AG08396 (cell line): ENCODE data around the gene SLC22A23.

ENCODE experiments used
- DNase-seq: peaks from one replicate; pipeline ENCODE4 v3.0.0; 2012; ENCODE audit warnings: low spot score, mixed read lengths

Gene SLC22A23

DNA sequence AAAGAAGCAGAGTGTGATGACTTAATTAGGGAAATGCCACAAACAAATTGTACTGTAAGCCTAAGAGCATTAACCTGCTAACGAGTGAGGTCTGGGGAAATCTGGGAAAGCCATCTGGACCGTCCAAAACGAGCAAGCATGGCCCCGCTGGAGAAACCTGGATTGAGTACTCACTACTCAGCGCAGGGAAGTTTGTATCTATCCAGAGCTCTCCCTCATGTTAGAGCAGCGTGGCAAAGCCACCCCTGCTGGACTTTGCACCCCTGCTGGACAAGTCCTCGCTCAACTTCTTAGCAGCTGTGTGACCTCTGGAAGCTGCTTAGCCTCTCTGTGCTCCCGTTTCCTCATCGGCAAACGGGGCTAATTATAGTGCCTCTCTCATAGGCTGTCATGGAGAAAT is 160.8 kb downstream of the SLC22A23 start:
- no peak for DNase-seq

DNA sequence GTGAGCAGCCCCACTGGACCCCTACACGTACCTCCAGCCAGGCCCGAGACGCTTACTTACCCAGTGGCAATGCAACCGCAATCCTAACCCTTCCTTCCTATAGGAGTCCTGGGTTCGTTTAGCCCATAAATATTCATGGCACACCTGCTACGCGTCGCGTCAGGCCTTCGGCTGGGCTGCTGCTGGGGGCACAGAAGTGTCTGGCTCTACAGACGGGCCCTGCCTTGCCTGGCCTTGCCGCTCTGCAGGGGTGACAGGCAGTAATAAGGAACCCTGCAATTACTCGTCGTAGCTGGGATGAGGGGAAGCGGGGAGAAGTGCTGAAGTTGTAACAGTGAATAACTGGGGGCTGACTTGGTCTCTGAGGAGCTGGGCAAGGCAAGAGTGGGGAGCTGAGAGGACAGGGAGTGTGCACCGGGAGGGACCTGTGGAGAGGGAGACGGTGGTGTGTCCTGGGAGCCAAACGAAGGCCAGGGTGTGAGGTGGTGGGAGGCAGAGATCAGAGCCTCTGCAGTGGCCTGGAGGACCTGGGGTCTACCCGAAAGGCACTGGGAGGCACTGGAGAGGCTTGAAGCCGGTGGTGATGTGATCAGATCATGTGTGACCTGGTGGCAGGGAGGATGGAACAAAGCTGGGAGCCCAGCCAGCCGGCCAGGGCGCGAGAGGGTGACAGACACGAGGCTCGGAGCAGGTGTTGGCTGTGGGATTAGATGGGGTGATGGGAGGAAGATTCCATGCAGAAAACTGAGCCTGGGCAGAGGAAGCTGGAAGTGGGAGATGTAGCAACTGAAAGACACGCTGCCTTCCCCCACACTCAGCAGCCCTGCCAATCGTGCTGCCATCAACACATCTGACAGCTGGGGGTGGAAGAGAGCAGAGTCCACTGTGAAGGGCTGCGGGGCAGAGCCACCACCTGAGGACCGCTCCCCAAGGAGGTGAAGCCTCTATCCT is 161.7 kb downstream of the SLC22A23 start:
- DNase-seq = no peak

DNA sequence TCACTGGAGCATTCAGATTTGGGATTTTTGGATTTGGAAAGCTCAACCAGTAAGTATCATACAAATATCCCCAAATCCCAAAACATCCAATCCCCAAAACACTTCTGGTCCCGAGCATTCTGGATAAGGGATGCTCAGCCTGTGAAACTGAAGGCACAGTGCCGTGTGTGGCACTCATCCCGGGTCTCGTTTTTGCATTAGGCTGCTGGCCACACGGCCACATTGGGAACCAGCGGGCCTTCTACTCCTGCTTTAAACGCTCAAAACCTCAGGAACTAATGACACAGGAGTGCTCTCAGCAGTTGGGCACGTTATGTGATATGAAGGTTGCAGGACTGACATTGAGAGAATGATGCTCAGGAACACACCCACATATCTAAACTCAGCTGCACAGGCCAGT is 162.5 kb downstream of the SLC22A23 start:
- no peak for DNase-seq

DNA sequence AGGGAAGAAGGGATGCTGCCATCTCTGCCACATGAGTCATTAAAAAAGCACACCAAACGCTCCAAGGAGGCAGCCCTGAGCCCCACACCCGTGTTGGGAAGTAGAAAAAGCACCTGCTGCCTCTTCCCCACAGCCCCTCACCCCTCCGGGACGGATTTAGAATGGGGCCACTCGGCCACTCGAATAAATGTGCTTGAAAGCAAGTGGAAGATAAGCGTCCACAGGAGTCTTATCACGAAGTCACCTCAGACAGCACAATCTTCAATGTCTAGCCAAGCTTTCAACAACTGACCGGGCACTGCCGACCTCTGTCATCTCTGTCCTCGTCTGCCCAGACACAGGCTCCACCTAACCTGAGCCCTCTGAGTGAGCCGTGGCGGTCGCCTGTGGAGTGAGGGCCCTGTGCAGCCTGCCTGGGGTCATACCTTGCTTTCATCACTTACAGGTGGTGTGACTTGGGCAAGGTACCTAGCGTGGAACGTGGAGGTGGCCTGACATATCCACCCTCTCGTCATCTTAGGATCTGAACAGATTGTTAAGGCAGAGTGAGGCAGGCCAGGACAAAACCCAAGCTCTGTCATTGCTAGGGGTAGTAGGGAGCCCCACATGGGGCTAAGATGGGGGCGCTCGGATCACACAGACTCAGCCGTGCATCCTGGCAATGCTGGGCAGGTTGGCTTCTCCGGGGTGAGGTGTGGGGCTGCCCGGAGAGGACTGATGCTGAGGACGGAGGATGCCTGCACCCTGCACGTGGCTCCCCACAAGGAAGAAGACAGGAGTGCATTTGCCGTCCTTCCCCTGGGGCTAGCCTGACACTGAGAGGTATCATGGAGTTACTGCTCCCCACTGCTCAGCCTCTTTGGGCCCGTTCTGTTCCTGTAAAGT is 163.3 kb downstream of the SLC22A23 start:
- no peak for DNase-seq

DNA sequence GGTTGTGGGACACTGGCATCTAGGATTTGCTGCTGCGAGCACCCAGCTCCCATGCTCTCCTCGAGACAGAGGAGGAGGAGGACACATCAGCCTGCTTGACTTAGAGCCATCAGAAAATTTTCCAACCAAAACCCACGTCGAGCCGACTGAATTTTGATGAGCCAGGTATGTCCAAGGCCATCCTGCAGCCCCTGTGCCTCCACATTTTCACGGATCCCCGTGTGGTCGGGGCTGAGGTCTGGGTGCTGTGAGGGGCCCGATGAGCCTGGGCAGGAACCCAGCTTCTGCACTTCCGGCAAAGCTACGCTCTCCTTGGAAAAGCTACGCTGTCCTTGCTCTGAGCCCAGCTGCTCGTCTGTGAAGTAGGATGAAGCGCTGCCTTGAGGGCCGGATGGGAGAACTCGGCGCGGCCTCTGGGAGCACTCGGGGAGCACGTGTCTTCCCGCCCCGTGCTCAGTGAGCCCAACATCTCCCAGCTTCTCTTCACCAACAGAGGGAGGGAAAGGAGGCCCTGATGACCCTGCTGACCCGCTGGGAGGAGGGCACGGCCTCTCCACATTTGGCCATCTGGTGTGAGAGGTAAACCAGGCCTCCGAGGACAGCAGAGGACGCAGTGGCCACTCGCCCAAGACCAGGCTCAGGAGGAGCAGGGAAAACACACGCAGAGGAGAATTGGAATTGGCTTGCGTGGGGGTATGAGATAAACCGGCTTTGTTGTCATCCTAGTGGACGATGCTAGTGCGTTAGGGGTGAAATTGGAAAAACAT is 164.2 kb downstream of the SLC22A23 start:
- DNase-seq = no peak

DNA sequence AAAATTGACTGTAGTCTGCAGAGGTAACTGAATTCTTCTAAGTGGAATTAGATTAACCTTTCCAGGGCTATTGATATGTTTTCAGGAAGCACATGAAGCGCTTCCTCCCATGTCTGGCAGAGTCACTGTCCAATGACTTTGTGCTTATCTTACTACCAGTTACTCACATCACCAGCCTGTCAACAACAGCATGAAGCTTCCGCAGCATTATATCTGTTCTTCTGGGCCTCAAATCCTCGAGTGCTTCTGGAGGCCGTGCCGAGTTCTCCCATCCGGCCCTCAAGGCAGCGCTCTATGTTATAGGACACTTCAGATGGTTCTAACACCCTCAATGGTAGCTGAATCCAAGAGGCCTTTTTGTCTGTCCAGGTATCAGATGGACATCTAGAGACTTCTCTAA is 164.9 kb downstream of the SLC22A23 start:
- no peak for DNase-seq

DNA sequence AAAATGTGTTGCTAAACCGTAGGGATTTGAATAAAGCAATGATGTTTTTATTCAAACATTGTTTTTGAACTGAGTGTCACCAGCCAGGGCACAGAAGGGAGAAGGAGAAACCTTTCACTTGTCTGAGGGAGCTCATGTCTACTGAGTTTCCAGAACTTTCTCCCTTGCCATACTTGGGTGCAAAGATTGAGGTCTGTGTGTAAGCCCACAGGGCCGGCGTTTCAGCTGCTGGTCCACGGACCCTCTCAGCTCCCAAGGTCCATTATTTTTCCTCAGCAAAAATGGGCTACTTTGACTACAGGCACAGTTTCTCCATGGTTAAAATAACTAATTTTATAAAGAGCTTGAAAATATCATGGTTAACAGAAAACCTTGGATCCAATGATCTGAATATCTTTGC is 165.5 kb downstream of the SLC22A23 start:
- no peak for DNase-seq

DNA sequence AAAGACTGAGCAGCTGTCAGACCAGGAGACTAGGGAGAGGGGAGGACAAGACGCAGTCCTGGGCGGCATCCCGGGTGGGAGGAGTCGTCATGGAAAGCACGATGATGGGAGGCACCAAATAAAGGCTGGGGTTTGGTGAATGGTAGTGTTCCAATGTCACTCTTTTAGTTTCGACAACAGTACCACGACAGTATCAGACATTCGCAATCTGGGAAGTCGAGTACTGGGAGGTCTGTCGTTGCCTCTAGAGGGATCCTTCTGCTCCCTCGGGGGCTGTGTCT is 166.0 kb downstream of the SLC22A23 start:
- DNase-seq = no peak

DNA sequence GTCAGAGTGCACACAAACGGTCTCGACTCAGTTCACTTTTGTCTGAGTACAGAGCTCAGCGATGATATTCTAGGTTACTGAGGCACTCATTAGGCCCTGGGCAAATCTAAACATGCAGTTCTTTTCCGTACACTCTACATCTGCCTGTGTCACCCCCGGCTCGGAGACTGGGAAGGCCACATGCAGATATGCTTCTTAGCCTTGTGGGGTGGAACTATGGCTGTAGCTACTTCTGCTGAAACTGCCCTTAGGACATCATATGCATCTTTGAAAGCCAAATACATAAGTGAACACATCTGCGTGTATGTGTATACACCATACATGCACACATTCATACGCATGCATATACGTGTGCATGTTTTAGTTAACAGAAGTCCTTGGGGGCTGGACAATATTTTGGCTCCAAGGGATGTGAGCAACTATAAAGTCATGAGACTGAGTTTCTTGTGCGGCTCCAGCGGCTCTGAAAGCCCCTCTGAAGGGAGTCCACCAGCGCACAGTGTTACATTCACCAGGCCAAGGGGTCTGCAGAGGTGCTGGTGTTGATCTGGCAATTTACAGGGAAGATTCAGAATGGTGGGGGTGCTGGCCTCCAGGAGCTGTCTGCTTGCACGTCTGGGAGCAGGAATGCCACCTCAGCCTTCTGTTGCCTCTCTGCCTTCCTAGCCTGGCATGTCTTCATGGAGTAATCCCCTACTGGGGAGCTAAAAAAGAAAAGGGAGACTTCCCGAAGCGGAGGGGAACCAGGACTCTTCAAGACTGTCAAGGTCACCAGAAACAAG is 166.5 kb downstream of the SLC22A23 start:
- no peak for DNase-seq

DNA sequence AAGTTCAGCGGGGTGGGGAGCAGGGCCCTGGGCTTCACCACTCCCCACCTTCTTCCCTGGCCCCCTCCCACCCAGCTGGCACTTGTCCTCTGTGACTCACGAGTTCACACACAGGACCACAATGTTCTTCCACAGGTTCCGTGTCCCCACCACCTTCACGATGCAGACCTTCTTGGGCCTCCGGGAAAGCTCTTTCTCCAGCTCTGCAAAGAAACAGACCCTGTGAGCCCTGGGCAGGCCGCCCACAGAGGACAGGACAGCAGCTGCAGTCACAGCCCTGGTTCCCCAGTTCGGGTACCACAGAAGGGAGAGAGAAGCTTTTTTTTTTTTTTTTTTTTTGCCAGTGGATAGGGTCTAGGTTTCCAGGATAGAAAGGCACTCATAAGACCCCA is 167.2 kb downstream of the SLC22A23 start:
- DNase-seq = no peak

DNA sequence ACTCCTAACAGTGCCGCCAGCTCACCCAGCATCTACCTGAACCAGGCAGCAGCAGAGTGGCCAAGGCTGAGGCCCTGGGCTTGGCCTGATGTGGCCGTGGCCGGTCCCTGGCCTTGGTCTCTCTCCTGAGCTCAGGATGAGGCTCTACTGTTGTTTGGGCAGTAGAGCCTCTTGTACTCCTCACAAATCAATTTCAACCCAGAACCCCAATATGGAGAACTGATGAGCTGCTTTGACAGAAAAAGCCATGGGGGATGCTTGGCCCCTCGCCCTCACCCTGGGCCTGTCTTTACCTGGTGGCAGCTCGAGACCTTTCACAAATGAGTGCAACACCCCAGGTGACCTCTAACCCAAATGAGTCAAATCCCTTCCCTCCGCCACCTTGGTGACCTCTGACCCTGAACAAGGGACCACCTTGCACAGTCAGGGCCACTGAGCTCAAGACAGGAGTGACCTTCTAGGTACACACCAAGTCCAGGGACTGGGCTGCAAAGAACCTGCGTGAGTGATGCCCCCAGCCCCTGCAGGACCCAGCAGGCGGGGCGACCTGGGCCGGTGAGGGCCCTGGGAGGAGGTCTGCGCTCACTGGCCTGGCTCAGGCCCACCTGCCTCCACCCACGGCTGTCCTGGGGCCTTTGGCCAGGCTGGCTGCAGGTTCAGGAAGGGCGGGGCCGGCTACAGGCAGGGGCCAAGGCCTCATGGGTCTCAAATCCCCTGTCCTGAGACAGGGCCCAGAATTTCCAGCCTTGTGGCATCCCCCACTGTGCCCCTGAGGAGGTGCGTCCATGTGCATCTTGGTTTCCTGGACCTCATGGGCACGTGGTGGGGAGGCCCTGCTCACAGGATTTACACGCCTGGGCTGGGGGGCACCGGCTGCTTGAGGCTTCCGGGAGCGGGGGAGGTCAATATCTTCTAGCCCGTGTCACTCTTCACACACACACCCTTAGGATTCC is 167.9 kb downstream of the SLC22A23 start:
- DNase-seq = no peak

DNA sequence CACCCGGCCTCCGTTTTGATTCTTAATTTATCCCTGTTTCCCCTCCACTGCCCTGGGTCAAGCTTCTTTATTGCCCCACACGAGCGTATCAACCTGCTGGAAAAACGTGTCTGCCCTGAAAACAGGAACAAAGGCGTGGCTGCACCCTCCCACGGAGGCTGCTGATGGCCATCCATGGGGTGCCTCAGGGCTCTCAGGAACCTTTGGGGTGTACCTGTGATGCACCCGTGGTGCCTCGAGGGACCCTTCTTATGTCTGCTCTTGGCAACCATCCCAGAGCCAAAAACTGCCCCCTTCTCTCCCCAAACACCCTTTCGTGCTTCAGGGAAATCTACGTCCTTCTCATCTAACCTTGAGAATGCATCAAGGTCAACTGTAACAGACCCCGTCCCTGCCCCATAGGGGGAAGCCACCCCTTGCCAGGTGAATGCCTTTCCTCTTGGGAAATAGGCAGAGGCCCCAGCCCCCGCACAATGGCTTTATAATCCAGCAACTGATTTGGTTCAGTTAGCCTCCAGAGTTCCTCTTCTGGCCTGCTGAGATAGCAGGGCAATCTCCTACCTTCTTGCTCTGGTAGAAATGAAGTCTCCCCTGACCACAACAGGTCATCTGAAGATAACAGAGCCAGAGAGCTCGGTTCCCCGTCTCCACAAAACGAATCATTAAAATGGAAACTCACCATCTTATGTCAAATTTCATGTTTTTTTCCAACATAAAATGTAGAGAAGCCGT is 168.7 kb downstream of the SLC22A23 start:
- DNase-seq = no peak

DNA sequence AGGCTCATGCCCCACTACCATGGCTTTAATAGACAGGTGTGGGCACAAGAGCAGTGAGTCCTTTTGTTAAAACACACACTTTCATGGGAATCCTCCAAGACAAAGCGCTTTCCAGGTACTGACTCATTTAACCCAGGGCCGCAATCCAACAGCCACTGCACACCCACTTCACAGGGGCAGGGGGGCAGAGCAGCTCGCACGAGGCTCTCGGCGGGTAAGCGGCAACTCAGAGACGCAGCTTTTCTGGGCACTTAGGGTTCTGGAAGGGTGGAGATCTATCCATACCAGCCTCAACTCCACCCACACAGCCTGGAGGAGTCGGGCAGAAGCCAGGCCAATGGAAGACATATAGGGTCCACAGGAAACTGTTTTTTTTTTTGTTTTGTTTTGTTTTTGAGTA is 169.5 kb downstream of the SLC22A23 start:
- no peak for DNase-seq

DNA sequence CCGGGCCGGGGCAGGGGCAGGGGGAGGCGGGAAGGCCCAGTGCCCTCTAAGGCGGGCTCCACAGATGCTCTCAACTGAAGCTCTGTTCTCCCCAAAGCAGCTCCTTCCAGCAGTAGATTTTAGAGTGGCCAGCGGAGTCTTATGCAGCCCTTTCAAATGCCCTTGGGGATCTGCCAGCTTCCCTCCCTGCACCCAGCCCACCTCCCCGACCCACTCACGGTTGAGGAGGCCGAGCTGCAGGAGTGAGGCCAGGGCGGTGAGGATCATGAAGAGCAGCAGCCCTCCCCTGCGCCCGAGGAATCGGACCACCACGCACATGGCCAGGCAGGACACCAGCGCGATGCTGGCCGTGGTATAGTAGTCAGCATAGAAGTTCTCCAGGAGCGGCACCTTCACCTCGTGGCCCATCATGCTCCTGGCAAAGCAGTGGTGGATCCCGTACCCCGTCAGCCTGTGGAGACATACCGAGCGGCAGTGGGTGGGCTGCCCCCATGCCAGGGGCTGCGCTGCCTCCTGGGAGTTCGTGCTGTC is 170.1 kb downstream of the SLC22A23 start:
- DNase-seq = no peak

DNA sequence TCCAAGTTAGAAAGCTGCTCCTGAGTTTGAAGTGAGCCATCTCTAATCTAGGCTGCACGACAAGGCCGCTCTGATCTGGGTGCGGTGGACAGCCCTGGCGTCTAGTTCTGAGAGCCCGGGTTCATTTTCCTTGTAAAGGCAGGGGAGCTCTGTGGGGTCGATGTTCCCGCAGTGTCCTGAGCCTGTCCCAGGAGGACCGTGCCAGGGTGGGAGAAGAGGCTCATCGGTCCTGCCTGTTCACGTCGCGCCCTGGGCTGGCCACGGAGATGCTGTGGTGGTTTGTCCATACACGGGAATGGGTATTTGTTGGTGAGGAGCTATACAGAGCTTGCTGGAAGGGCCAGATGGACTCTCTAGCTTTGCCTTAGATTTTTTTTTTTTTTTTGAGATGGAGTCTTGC is 171.1 kb downstream of the SLC22A23 start:
- no peak for DNase-seq

DNA sequence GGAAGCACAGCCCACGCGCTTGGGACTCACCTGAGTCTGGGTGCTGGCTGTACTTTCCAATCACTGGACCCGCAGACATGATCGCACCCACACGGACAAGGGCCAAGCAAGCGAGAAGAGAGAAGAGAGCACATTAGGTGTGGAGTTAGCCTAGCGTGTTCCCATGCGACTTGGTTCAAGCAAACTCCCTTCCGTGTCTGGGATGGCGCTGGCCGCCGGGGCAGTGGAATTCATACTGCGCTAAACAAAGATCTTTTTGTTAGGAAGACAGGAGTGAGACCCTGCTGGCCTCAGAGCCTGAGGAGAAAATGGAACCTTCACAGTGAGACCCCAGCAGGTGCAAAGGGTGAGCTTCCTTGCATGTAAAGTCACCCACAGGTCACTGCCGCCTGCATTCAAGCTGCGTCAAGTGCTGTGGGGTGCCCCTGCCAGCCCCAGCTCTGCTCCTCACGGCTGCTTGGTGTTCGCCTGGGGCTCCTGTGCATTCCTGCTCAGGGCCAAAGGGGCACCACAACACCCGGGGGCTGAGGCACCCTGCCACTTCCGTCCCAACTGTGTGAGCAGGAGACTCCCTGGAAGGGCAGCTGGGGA is 171.7 kb downstream of the SLC22A23 start:
- no peak for DNase-seq

DNA sequence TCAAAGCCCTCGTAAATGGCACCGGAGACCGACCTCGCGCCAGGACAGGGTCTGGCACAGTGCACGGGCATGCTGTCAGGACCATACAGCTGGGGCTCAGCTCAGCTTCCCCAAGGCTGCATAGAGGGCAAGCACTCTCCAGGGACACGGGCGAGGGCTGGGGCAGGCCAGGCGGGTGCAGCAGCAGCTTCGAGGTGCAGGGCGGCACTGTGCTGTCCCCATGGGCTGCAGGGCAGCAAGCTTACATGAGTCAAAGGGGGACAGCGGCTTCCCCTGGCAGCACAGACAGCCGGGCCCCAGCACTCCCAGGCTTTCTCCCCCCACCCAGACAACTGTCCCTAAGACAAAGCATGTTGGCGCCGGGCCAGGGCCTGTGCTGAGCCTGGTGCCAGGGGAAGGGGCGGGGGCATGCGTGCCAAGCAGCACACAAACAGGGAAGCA is 172.4 kb downstream of the SLC22A23 start:
- no peak for DNase-seq

DNA sequence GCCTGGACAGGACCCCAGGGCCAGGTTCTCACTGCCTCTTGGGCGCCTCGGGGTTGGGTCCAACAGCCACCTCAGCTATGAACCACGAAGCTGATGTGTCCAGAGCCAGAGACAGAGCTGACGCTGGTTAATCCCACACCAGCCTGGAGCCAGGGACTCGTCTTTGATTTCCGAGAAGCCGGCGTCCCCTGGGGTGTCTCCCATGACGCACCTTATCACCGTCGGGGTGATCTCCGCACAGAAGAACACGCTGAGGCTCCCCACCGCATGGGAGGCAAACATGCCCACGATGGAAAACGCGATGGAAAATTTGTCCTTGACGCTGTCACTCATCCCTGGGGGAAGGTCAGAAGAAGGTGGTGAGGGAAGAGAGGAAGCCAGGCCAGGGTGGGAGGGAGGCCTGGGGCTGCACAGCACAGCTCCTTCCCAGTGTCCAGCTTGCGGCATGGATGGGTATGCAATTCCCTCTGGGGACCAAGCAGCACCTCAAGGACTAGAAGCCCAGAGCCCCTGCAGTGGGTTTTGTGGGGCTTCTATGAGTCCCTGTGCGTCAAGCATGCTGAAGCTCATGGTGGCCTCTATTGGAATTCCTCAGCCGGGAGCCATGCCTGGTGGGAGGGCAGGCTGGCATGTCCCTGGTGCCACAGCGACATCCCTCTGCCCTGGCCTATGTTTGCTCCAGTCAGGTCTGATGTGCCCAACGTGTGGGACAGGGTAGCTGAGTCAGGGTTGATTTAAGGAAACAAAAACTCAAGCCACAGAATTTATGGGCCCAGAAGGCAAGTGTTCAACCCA is 173.0 kb downstream of the SLC22A23 start:
- DNase-seq = no peak
